ENCODE data around the gene HDAC4. TPM values are rescaled to one million over a fixed set of nuclear protein-coding genes. Genes with fewer than 3 reads are reported as not detected.

Gene HDAC4
- total RNA-seq, 1 experiment from 2014 or later, result 47.6 TPM

DNA sequence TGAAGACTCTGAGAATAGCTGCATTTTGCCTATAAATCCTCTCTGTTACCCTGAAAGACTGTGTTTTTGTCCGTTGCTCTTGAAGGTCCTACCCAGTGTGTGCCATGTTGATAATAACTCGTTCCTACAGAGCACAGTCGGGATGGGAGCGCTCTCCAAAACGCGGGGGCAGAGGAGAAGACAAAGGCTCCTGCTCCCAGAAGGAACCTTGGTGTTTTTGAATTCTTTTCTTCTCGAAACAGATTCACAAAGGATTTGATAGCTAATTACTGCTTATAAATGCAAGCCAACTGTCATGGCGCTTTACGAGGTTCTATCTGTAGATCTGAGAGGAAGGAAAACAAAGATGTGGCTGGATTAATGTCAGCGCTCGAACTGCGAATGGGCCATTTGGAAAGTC, 19.3 kb upstream of the HDAC4 start:
- no peaks in the 10 kb centered on the region for H3K9me3 ChIP-seq (ENCODE audit: control insufficient read depth in 1 of 2, insufficient read depth in 1 of 2, low read depth in 1 of 2, low read length in 2 of 2)
- no peak for TF ChIP-seq EZH2phosphoT487 (IDR thresholded peaks at IDR 0.05; ENCODE audit: borderline replicate concordance)
- TF ChIP-seq, protein P1, sequence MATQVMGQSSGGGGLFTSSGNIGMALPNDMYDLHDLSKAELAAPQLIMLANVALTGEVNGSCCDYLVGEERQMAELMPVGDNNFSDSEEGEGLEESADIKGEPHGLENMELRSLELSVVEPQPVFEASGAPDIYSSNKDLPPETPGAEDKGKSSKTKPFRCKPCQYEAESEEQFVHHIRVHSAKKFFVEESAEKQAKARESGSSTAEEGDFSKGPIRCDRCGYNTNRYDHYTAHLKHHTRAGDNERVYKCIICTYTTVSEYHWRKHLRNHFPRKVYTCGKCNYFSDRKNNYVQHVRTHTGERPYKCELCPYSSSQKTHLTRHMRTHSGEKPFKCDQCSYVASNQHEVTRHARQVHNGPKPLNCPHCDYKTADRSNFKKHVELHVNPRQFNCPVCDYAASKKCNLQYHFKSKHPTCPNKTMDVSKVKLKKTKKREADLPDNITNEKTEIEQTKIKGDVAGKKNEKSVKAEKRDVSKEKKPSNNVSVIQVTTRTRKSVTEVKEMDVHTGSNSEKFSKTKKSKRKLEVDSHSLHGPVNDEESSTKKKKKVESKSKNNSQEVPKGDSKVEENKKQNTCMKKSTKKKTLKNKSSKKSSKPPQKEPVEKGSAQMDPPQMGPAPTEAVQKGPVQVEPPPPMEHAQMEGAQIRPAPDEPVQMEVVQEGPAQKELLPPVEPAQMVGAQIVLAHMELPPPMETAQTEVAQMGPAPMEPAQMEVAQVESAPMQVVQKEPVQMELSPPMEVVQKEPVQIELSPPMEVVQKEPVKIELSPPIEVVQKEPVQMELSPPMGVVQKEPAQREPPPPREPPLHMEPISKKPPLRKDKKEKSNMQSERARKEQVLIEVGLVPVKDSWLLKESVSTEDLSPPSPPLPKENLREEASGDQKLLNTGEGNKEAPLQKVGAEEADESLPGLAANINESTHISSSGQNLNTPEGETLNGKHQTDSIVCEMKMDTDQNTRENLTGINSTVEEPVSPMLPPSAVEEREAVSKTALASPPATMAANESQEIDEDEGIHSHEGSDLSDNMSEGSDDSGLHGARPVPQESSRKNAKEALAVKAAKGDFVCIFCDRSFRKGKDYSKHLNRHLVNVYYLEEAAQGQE (IDR thresholded peaks at IDR 0.05; ENCODE audit: low read depth), result no peak
- TF ChIP-seq, protein P2, sequence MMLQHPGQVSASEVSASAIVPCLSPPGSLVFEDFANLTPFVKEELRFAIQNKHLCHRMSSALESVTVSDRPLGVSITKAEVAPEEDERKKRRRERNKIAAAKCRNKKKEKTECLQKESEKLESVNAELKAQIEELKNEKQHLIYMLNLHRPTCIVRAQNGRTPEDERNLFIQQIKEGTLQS (IDR thresholded peaks at IDR 0.05), result no peak
- no peak for TF ChIP-seq SP1 (IDR thresholded peaks at IDR 0.05; ENCODE audit: low read depth)
- no peak for TF ChIP-seq SRF (IDR thresholded peaks at IDR 0.05; ENCODE audit: low read depth)
- TF ChIP-seq, protein P3, sequence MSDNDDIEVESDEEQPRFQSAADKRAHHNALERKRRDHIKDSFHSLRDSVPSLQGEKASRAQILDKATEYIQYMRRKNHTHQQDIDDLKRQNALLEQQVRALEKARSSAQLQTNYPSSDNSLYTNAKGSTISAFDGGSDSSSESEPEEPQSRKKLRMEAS (IDR thresholded peaks at IDR 0.05), result no peak
- TF ChIP-seq, protein P4, sequence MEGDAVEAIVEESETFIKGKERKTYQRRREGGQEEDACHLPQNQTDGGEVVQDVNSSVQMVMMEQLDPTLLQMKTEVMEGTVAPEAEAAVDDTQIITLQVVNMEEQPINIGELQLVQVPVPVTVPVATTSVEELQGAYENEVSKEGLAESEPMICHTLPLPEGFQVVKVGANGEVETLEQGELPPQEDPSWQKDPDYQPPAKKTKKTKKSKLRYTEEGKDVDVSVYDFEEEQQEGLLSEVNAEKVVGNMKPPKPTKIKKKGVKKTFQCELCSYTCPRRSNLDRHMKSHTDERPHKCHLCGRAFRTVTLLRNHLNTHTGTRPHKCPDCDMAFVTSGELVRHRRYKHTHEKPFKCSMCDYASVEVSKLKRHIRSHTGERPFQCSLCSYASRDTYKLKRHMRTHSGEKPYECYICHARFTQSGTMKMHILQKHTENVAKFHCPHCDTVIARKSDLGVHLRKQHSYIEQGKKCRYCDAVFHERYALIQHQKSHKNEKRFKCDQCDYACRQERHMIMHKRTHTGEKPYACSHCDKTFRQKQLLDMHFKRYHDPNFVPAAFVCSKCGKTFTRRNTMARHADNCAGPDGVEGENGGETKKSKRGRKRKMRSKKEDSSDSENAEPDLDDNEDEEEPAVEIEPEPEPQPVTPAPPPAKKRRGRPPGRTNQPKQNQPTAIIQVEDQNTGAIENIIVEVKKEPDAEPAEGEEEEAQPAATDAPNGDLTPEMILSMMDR (IDR thresholded peaks at IDR 0.05 in 2 of 3, conservative IDR thresholded peaks at IDR 0.05 in 1 of 3; ENCODE audit: borderline replicate concordance in 1 of 3, insufficient read depth in 1 of 3, low read depth in 2 of 3, low read length in 2 of 3), result no peak
- no peak for TF ChIP-seq RAD21 (IDR thresholded peaks at IDR 0.05; ENCODE audit: low read depth)
- no peak for TF ChIP-seq YY1 (IDR thresholded peaks at IDR 0.05; ENCODE audit: extremely low read depth, insufficient replicate concordance, low read depth, low read length)
- no peak for TF ChIP-seq EZH2 (IDR thresholded peaks at IDR 0.05)
- no peak for TF ChIP-seq JUND (IDR thresholded peaks at IDR 0.05)
- TF ChIP-seq, protein P5, sequence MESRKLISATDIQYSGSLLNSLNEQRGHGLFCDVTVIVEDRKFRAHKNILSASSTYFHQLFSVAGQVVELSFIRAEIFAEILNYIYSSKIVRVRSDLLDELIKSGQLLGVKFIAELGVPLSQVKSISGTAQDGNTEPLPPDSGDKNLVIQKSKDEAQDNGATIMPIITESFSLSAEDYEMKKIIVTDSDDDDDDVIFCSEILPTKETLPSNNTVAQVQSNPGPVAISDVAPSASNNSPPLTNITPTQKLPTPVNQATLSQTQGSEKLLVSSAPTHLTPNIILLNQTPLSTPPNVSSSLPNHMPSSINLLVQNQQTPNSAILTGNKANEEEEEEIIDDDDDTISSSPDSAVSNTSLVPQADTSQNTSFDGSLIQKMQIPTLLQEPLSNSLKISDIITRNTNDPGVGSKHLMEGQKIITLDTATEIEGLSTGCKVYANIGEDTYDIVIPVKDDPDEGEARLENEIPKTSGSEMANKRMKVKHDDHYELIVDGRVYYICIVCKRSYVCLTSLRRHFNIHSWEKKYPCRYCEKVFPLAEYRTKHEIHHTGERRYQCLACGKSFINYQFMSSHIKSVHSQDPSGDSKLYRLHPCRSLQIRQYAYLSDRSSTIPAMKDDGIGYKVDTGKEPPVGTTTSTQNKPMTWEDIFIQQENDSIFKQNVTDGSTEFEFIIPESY (IDR thresholded peaks at IDR 0.05; ENCODE audit: extremely low read depth, insufficient replicate concordance, low read length), result no peak
- TF ChIP-seq ZFX (IDR thresholded peaks at IDR 0.05), result no peak
- no TSS peak for BruUV-seq (replicated peaks)
- RAD21 ChIA-PET (ENCODE audit: low non-redundant PET in 1 of 2, low total read pairs in 2 of 2, uncharacterized antibody in 2 of 2, unreplicated experiment in 2 of 2), result no interaction called here
- no peaks in the 10 kb centered on the region for H3K27me3 ChIP-seq (ENCODE audit: insufficient read depth, low read length)
- no peak overlapping the region for H3K27ac ChIP-seq (ENCODE audit: low read depth, low read length)
- DNase-seq (ENCODE audit: low read depth, low spot score) (no peak), ATAC-seq (no peak)
- POLR2A ChIA-PET, result no interaction called here
- no peak overlapping the region for H3K4me3 ChIP-seq (replicated peaks in 1 of 2; ENCODE audit: low read depth in 1 of 2, low read length in 2 of 2)
- H3K4me1 ChIP-seq (ENCODE audit: control insufficient read depth in 1 of 2, insufficient read depth in 2 of 2, low read length in 2 of 2), result no peaks in the 10 kb centered on the region
- no peaks in the 10 kb centered on the region for H3K9me2 ChIP-seq (ENCODE audit: insufficient read depth)
- CTCF ChIA-PET, result no interaction called here
- no peak overlapping the region for H3K9ac ChIP-seq (ENCODE audit: low read length)
- no peaks in the 10 kb centered on the region for H4K20me1 ChIP-seq (ENCODE audit: insufficient read depth)
- no peaks in the 10 kb centered on the region for H3K36me3 ChIP-seq (ENCODE audit: control insufficient read depth in 1 of 2, insufficient read depth in 2 of 2, low read length in 2 of 2)
- no peak overlapping the region for H3K4me2 ChIP-seq (ENCODE audit: low read length)
- no peak overlapping the region for H2AFZ ChIP-seq (ENCODE audit: low read depth, low read length, poor library complexity, severe bottlenecking)
- no peaks in the 10 kb centered on the region for H3K79me2 ChIP-seq (ENCODE audit: insufficient read depth, low read length)
- intact Hi-C loops (cut with micrococcal nuclease), result no loop called here
